ENCODE results near the gene ZSCAN1. TPM values are rescaled to one million over a fixed set of nuclear protein-coding genes. Genes with fewer than 3 reads are reported as not detected.

The ZSCAN1 gene
- total RNA-seq (2022; extraction: Qiagen RNA extraction), result not detected in 5 replicates

DNA sequence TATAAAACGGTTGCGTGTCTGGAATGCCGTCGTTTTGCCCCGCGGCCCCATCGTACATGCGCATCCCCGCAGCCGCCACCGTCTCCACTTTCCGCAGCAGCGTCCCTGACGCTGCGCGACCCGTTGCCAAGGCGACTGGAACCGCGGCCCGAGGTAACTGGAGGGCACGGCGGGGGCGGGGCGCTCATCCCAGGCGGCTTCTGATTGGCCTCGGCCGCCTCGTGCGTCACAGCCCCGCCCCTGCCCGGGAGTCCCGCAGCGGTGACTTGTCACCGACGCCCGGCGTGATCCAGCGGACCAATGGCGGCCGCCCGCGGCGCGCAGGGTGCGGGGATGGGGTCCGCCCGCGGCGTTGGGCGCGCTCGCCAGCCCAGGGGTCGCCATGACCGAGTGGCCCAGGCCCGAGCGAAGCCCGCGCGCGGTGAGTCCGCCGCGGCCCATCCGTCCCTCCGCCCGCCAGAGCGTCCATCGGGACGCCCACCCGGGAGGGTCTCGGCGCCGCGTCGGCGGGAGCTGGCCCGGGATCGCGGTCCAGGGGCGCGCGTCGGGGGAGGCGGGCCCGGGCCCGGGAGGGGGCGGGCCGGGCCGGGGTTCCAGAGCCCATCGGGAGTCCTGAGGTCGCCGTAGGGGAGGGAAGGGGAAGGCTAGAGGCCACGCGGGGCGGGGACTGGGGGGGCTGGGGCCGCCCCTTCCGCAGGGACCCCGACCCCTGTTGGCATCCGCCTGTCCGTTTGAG is at the start of gene ZSCAN1:
ZSCAN1 (plus strand) TSS at position 285 of the 736 bp plus-strand sequence. CDS start 3,812 bp downstream, outside the sequence.

GRCh38 chr19:58002384-58003173 is 31.2 kb upstream of the ZSCAN1 start, which contains the start of gene ZNF606:
Gene ZNF606 (minus strand): TSS chr19:58002820. CDS start chr19:58001319, 1,501 bp downstream.

DNA sequence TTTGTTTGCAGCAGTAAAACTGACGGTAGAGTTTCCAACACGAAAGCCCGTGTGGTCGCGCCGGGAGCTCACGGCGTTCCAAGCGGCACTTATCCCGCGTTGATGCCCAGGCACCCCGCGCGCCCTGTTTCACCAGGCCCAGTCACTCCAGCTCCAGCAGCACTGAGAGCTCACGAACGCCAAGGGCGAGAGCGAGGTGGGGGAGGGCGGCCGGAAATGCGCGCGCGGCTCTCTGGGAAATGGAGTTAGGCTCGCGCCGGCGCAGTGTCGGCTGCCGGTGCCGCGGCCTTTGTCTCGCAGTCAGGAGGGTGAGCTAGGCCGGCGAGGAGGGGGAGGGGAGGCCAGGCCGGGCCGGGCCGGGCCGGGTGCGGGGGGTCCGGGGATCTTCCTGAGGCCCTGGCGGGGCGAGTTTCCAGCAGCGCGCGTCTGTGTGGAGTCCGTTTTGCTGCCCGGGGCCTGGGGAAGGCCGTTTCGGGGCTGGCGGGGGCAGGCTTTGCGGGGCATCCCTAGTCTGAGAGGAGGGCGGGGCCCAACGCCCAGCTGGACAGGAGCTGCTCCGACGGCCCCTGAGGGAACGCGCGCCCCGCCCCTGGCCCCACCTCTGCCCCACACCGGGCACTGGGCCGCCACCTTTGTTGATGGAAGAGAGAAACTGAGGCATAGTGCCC is 25.3 kb downstream of the ZSCAN1 start, which contains the start of gene ZNF135:
ZNF135 (plus strand) TSS at position 280 of the 668 bp plus-strand sequence. CDS start 721 bp downstream, outside the sequence.

DNA sequence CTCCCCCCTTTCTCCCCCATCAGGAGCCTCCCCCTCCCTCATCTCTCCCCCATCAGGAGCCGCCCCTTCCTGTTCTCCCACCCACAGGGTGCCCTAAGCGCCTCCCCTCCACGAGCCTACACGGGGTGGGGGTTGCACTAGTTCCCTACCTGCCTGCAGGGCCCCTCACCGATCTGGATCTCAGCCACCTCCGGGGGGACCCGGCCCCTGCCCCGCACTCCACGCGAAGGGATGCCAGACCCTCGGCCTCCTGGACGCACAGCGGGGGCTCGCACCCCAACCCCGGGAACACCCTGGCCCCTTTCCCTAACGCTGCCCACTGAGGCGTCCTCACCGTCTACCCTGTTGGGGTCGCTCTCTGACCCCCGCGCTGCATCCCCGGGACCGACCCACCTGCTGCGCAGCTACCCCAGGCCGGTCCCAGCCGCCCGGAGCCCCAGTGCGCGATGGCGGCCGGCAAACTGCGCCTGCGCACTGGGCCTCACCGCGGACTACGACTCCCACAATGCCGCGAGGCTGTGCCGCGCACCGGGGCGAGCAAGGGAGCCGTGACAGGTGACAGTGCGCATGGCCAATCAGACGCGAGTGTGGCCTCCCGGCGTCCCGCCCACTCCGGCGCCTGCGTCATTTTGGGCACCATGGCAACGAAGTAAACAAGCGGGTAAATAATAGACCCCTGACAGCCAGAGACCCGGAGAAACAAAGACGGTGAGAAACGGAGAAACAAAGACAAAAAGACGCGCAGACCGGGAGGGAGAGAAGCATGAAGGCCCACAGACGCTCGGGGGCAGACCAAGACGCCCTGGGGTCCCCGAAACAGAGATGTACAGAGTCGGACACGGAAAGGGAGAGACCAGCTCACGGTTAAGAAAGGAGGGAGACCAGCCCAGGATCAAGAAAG is 64.2 kb downstream of the ZSCAN1 start, which contains the start of gene ZSCAN18:
ZSCAN18 (minus strand) TSS at position 451 of the 901 bp plus-strand sequence. CDS start 7,964 bp downstream, outside the sequence.

Other genes with a start within 250 kb of the ZSCAN1 start
- gene ZNF552, start 219.1 kb upstream of the ZSCAN1 start, total RNA-seq (2022; extraction: Qiagen RNA extraction), result 4.2 to 6.7 TPM (median 5.7 TPM) in 5 replicates
- gene ZNF587B, start 203.7 kb upstream of the ZSCAN1 start, total RNA-seq (2022; extraction: Qiagen RNA extraction), result 6.6 to 10.8 TPM (median 6.9 TPM) in 5 replicates
- gene ZNF587, start 184.2 kb upstream of the ZSCAN1 start, total RNA-seq (2022; extraction: Qiagen RNA extraction), result 5.2 to 8.3 TPM (median 6.1 TPM) in 5 replicates
- gene ZNF814, start 145.0 kb upstream of the ZSCAN1 start, total RNA-seq (2022; extraction: Qiagen RNA extraction), result 1.5 to 2.6 TPM (median 2.0 TPM) in 5 replicates
- gene ZNF417, start 117.4 kb upstream of the ZSCAN1 start, total RNA-seq (2022; extraction: Qiagen RNA extraction), result 2.5 to 5.8 TPM (median 3.5 TPM) in 5 replicates
- gene ZNF418, start 98.6 kb upstream of the ZSCAN1 start, total RNA-seq (2022; extraction: Qiagen RNA extraction), result 1.0 to 1.6 TPM (median 1.4 TPM) in 5 replicates
- 0.66 to 1.3 TPM (median 1.1 TPM) in 5 replicates for gene ZNF256, start 86.3 kb upstream of the ZSCAN1 start, total RNA-seq (2022; extraction: Qiagen RNA extraction)
- gene C19orf18, start 59.5 kb upstream of the ZSCAN1 start, total RNA-seq (2022; extraction: Qiagen RNA extraction), result 0.15 to 0.21 TPM in 2 of 5 replicates, not detected in the others
- 1.9 to 3.0 TPM (median 2.4 TPM) in 5 replicates for gene ZNF606, start 31.2 kb upstream of the ZSCAN1 start, total RNA-seq (2022; extraction: Qiagen RNA extraction)
- not detected in 5 replicates for gene ZNF135, start 25.3 kb downstream of the ZSCAN1 start, total RNA-seq (2022; extraction: Qiagen RNA extraction)
- 1.9 to 3.0 TPM (median 2.7 TPM) in 5 replicates for gene ZSCAN18, start 64.2 kb downstream of the ZSCAN1 start, total RNA-seq (2022; extraction: Qiagen RNA extraction)
- 2.6 to 3.3 TPM (median 3.1 TPM) in 5 replicates for gene ZNF329, start 116.8 kb downstream of the ZSCAN1 start, total RNA-seq (2022; extraction: Qiagen RNA extraction)
- 14.3 to 16.5 TPM (median 14.7 TPM) in 5 replicates for gene ZNF274, start 149.0 kb downstream of the ZSCAN1 start, total RNA-seq (2022; extraction: Qiagen RNA extraction)
- 17.7 to 20.7 TPM (median 18.4 TPM) in 5 replicates for gene ZNF544, start 194.9 kb downstream of the ZSCAN1 start, total RNA-seq (2022; extraction: Qiagen RNA extraction)
- 0.89 to 1.8 TPM (median 0.97 TPM) in 5 replicates for gene ZNF8, start 244.9 kb downstream of the ZSCAN1 start, total RNA-seq (2022; extraction: Qiagen RNA extraction)